ENCODE results near the gene SUSD3.
A peak's percentile ranks its signal among the peaks of the same experiment; 100 is the strongest.

The SUSD3 gene

GRCh38 chr9:93053781-93054331 lies 4.6 kb upstream of the SUSD3 start:
- no peak for DNase-seq

- no peak for DNase-seq
These were observed 3.5 kb upstream of the SUSD3 start for GRCh38 chr9:93054758-93055704.

GRCh38 chr9:93057042-93057702 lies 1.3 kb upstream of the SUSD3 start:
- DNase-seq, result no peak

GRCh38 chr9:93057703-93058354 lies 672 bp upstream of the SUSD3 start:
- DNase-seq, result no peak

GRCh38 chr9:93059011-93059714 lies 662 bp downstream of the SUSD3 start:
- DNase-seq, result no peak

- DNase-seq, result no peak
These were observed 1.4 kb downstream of the SUSD3 start for GRCh38 chr9:93059715-93060578.

DNA sequence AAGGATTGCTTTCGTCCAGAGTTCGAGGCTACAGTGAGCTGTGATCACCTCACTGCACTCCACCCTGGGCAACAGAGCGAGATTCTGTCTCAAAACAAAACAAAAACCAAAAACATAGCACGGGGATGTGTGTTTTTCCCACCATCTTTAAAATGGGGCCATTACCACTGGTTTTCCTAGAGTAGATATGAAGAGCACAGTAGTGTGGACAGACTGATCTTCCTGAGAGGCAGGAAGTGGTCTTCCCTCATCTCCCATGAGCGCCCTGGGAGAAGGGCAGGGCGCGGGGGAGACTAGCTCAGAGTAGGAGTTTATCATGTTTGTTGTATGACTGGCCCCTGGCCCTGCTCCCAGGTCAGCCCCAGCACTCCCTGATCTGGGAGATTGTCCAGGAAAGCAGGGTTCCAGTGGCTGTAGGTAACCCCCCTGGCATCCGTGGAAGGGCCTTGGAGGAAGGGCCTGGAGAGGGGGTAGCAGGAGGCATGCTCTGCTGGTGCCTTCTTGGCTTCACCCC lies 2.3 kb downstream of the SUSD3 start:
- DNase-seq, result no peak

DNA sequence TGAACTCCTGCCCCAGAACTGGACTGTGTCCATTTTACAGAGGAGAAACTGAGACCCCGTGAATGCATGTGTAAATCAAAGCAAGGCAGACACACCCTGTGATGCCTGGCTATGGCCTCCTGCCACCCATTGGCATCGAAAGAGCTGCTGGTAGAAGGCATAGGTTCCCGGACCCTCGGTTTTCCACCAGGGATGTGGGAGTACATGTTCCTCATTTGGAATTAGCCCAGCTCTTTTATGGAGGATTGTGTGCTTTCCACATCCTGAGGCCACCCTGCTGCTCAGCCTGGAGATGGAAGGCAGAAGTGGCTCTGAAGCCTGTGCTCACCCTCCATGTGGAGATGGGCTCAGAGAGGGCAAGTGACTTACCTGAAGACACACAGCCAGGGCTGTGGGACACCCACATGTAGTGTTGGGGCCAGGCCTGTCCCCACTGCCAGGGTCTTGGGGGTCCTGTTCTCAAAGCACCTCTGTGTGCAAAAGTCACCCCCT lies 2.8 kb downstream of the SUSD3 start:
- DNase-seq, result no peak

DNA sequence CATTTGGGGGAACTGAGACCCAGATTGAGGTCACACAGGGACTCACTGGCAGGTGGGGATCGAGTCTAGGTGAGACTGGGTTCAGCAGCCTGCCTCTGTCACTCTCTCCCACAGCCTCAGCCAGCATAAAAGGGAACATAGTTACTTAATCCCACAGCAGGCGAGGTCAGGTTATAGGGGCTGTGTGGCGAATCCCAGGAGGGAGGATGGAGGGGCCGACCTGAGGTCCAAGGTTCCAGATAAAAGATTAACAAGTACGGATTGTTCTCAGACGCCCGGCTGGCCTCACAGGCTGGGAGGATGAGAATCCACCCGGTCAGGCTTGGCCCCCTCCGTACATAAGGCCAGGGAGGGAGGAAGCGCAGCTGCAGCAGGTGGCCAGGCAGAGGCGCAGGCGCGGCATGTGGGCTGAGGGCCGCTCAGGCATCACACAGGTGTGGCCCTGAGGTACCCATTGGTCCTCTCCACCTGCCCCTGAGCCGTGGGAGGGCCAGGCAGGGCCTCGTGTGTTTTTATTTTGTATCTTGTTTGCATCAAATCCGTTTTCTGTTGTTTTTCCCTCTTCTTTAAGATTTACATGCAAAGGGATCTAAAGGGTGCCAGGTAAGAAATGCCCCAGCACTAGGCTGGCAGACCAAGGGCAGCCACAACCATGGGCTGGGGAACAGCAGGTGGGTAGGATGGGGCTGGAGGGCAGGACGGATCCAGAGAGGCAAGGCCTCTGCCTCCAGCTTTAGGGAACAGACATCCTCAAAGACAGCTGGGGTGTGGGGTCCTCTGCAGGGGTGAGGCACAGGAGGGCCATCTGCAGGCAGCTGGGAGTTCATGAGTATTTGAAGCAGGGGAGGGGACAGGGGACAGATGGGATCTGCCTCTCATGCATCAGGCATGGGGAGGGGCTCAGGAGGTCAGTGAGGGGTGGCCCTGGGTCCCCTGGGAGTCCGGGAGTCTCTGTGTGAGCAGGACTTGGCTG lies 3.6 kb downstream of the SUSD3 start:
- no peak for DNase-seq

- peak; percentile 74 to 77 for DNase-seq
These were observed 6.1 kb downstream of the SUSD3 start for GRCh38 chr9:93064392-93065134.

- no peak for DNase-seq
These were observed 6.7 kb downstream of the SUSD3 start for GRCh38 chr9:93065135-93065720.

- no peak for DNase-seq
These were observed 8.6 kb downstream of the SUSD3 start for GRCh38 chr9:93066978-93067603.

- no peak for DNase-seq
These were observed 10.5 kb downstream of the SUSD3 start for GRCh38 chr9:93068956-93069355.

DNA sequence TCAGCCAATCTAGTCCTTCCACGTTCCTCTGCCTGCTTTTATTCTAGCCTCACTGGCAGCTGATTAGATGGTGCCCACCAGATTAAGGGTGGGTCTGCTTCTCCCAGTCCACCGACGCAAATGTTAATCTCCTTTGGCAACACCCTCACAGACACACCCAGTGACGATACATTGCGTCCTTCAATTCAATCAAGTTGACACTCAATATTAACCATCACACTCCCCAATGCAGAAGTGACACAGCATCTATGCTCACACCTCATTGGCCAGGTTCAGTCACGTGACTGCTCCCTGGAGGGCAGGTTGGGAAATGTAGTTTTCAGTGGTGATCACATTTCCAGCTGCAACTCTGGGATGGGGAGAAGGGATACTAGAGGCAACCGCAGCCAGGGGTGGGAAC lies 13.0 kb downstream of the SUSD3 start:
- no peak for DNase-seq

- DNase-seq, result no peak
These were observed 13.9 kb downstream of the SUSD3 start for GRCh38 chr9:93072383-93072795.

GRCh38 chr9:93076101-93076791 lies 17.7 kb downstream of the SUSD3 start:
- no peak for DNase-seq

- no peak for DNase-seq
These were observed 18.3 kb downstream of the SUSD3 start for GRCh38 chr9:93076792-93077128.

- no peak for DNase-seq
These were observed 18.9 kb downstream of the SUSD3 start for GRCh38 chr9:93077367-93077766.

Measured in stimulated activated CD4-positive, alpha-beta T cell treated with anti-CD3 and anti-CD28 coated beads, Interleukin-2, amount 100 ng/mL, for 48 hours (primary cell).